Peyer's patch (tissue), 4 donors: ENCODE results near the gene PPFIA4.

ENCODE experiments used
- POLR2A ChIP-seq, 2 donors: fragments of 450-650 bp; IDR thresholded peaks; one replicate each; pipeline ENCODE4 v1.5.1; 2017; ENCODE audit warnings: antibody characterized with exemption in 2 of 2, mild to moderate bottlenecking in 2 of 2, moderate library complexity in 2 of 2
- TF ChIP-seq, protein P1 (sequence below), 6 experiments: fragments of 450-650 bp in 4 of 6; fragments of 200-600 bp in 2 of 6; sonication (generic) in 1 of 6; IDR thresholded peaks; one replicate each; pipeline ENCODE4 v1.5.1; 2017 to 2019; ENCODE audit warnings: antibody characterized with exemption in 6 of 6, mild to moderate bottlenecking in 3 of 6, moderate library complexity in 1 of 6

- TF ChIP-seq, protein P1, sequence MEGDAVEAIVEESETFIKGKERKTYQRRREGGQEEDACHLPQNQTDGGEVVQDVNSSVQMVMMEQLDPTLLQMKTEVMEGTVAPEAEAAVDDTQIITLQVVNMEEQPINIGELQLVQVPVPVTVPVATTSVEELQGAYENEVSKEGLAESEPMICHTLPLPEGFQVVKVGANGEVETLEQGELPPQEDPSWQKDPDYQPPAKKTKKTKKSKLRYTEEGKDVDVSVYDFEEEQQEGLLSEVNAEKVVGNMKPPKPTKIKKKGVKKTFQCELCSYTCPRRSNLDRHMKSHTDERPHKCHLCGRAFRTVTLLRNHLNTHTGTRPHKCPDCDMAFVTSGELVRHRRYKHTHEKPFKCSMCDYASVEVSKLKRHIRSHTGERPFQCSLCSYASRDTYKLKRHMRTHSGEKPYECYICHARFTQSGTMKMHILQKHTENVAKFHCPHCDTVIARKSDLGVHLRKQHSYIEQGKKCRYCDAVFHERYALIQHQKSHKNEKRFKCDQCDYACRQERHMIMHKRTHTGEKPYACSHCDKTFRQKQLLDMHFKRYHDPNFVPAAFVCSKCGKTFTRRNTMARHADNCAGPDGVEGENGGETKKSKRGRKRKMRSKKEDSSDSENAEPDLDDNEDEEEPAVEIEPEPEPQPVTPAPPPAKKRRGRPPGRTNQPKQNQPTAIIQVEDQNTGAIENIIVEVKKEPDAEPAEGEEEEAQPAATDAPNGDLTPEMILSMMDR (IDR thresholded peaks at IDR 0.05), result no peak
- TF ChIP-seq POLR2A (IDR thresholded peaks at IDR 0.05), result no peak
These were observed 74.2 kb downstream of the PPFIA4 start for GRCh38 chr1:203100516-203100869.
